Measurements from ENCODE around the gene VMO1.
"Not testable (repeated sequence)": the region's sequence is repeated elsewhere in the genome, so short reads cannot be mapped to it uniquely, and the experiment has no call there.

VMO1 gene

GRCh38 chr17:4786106-4786511 lies at the start of gene VMO1:
Gene VMO1 (minus strand): TSS chr17:4786364. CDS start chr17:4786352, 12 bp downstream.
- DNase-seq = peak in 3 of 51 donors; percentile 2 to 46 (median 21)

- DNase-seq = no peak
These were observed 48.5 kb upstream of the VMO1 start for GRCh38 chr17:4834681-4835020.

- DNase-seq = peak in 10 of 51 donors; percentile 6 to 76 (median 22)
These were observed 47.9 kb upstream of the VMO1 start for GRCh38 chr17:4833941-4834680.

GRCh38 chr17:4833178-4833940 lies 47.2 kb upstream of the VMO1 start, which contains the start of gene MINK1:
Gene MINK1 (plus strand): TSS chr17:4833340. CDS start chr17:4833584, 244 bp downstream.
- DNase-seq = peak in 50 of 51 donors; percentile 40 to 91 (median 78)

- not testable (repeated sequence) for DNase-seq
These were observed 46.6 kb upstream of the VMO1 start for GRCh38 chr17:4832829-4833177.

GRCh38 chr17:4827399-4827798 lies 41.2 kb upstream of the VMO1 start:
- no peak for DNase-seq

- no peak for DNase-seq
These were observed 37.4 kb upstream of the VMO1 start for GRCh38 chr17:4823373-4824089.

- DNase-seq = no peak
These were observed 36.7 kb upstream of the VMO1 start for GRCh38 chr17:4822835-4823234.

GRCh38 chr17:4818276-4818675 lies 32.1 kb upstream of the VMO1 start:
- DNase-seq = no peak

GRCh38 chr17:4816826-4817225 lies 30.7 kb upstream of the VMO1 start:
- no peak for DNase-seq

- no peak for DNase-seq
These were observed 29.0 kb upstream of the VMO1 start for GRCh38 chr17:4815043-4815675.

GRCh38 chr17:4812690-4813089 lies 26.5 kb upstream of the VMO1 start:
- no peak for DNase-seq

- DNase-seq = no peak
These were observed 25.3 kb upstream of the VMO1 start for GRCh38 chr17:4811471-4811870.

- no peak for DNase-seq
These were observed 24.6 kb upstream of the VMO1 start for GRCh38 chr17:4810696-4811290.

- DNase-seq = peak in 41 of 51 donors; percentile 6 to 79 (median 59)
These were observed 22.2 kb upstream of the VMO1 start for GRCh38 chr17:4808378-4808767.

- peak in 2 of 51 donors; percentile 24 to 39 for DNase-seq
These were observed 21.6 kb upstream of the VMO1 start for GRCh38 chr17:4807605-4808377.

GRCh38 chr17:4806777-4807604 lies 20.8 kb upstream of the VMO1 start, which contains the start of gene PLD2:
Gene PLD2 (plus strand): TSS chr17:4807152. CDS start chr17:4807773, 621 bp downstream.
- peak in 47 of 51 donors; percentile 21 to 86 (median 65) for DNase-seq

GRCh38 chr17:4806456-4806776 lies 20.3 kb upstream of the VMO1 start:
- DNase-seq = peak in 2 of 51 donors; percentile 28 to 42

GRCh38 chr17:4802228-4802627 lies 16.1 kb upstream of the VMO1 start, which contains the start of gene C17orf114:
Gene C17orf114 (minus strand): TSS chr17:4802328.
- no peak for DNase-seq
